ENCODE measurements around the gene MPG. TPM values are rescaled to one million over a fixed set of nuclear protein-coding genes. Genes with fewer than 3 reads are reported as not detected.
"Not testable (repeated sequence)": the region's sequence is repeated elsewhere in the genome, so short reads cannot be mapped to it uniquely, and the experiment has no call there.

MPG gene
- total RNA-seq, 1 donor from 2014 or later: 253 TPM

GRCh38 chr16:112153-112840 is 34.3 kb downstream of the MPG start:
- DNase-seq (ENCODE audit: low read depth, low spot score): no peak

DNA sequence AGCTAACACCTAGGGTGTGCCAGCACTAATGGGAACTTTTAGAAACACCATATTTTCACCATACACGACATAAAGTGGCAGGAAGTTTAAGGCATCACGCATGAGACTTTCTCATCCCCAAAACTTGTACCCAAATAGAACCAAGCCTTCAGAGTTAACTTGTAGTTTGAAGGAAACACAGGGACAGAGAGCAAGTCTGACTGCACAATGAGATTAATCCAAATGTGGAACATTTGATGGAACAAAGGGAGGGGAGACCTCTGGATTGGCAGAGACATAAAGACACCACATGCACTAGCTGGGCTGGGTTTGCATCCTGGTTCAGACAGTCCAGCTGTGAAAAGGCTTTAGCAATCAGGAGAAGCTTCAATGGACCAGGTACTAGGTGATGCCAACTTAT is 36.3 kb downstream of the MPG start:
- DNase-seq (ENCODE audit: low read depth, low spot score): no peak

DNA sequence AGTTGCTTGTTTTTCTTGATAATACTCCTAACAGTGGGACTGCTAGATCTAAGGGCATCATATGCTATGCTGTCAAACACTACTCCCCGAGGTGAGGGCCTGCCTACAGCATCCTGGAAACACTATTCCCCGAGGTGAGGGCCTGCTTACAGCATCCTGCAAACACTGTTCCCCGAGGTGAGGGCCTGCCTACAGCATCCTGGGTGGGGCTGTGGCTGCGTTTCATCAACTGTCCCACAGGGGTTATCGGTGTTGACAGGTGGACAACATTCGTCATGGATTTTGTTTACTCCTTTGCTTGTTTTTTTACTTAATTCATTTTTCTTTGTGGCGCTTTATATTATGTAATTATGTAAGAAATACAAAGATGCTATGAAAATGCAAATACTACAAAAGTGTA is 38.0 kb downstream of the MPG start:
- no peak for DNase-seq (ENCODE audit: low read depth, low spot score)

DNA sequence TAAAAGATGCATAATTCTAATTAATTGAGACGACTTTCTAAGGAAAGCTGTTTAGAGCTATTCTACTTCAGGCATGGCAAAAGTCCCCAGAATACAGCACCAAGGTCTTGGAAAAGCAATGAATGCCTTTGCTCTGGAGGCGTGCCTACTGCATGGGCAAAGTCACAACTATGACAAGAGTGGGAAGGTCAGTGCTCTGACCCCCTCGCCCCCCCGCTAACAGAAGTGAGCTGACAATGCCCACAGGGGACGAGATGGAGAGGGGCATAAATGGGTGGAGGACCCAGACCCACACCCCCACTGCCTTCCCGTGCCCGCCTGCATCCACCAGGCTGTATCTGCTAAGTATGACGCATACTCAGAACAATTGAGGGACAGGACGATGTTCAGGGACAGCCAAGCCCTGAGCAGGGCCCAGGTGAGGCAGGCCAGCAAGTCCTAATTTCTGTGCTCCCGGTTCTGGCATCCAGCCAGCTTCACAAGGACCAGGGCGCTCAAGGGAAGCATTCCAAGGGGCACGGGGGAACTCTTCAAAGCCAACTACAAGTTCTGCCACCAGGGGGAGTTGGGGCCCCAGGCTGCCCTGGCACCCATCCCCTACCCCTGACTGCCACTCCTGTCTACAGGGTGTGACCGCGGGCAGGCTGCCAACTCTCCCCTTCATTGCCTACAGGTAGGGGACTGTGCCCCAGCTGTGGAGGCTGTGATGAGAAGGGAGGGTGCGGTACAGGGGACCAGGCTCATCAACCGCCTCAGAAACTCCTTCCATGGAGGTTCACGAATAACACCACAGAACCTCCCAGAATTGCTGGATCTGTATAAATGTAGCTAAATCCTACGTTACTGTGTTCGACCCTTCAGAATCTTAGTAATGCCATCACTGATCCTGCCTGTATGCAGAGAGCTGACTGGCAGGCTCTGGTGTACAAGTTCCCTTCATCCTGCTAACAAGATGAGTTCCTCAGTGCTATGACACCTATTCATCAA is 39.6 kb downstream of the MPG start:
- no peak for DNase-seq (ENCODE audit: low read depth, low spot score)

GRCh38 chr16:118857-119256 is 40.8 kb downstream of the MPG start:
- no peak for DNase-seq (ENCODE audit: low read depth, low spot score)

- no peak for DNase-seq (ENCODE audit: low read depth, low spot score)
Observed at GRCh38 chr16:119295-119694, 41.3 kb downstream of the MPG start.

- no peak for DNase-seq (ENCODE audit: low read depth, low spot score)
Observed at GRCh38 chr16:119835-120491, 41.9 kb downstream of the MPG start.

DNA sequence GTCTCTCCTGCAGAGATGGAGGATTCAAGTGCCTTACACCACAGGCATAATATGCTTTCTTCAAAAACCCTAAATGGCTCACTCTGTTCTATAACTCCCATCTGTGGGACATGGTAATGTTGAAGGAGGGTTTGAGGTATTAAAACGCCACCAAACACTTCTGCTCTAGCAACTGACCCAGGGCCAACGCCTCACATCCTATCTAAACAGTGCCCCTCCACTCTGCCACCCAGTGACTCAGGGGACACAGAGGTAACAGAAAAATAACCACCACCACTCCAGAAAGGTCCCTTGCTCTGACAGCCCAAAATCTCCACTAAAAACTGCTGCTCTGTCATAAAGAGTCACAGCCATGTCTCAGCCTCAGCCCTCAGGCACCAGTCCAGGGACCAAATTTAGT is 42.7 kb downstream of the MPG start:
- no peak for DNase-seq (ENCODE audit: low read depth, low spot score)

DNA sequence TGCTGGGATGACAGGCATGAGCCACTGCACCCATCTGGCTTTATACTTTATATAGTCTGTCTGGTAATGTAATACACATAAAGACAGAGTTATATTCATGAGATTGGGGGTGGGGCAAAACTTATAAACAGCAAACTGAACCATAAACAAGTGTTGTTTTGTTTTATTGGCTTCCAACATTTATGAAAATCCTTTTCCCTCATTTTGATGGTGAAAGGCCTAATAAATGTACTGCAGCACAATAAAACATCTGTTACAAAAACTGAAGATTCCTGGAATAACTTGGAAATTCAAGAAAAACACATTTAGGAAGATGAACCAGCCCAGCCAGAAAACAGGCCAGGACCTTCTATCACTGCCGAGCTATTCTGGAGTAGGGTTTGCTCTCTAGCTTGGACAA is 44.3 kb downstream of the MPG start:
- no peak for DNase-seq (ENCODE audit: low read depth, low spot score)

GRCh38 chr16:123558-124350 is 45.7 kb downstream of the MPG start:
- not testable (repeated sequence) for DNase-seq (ENCODE audit: low read depth, low spot score)

DNA sequence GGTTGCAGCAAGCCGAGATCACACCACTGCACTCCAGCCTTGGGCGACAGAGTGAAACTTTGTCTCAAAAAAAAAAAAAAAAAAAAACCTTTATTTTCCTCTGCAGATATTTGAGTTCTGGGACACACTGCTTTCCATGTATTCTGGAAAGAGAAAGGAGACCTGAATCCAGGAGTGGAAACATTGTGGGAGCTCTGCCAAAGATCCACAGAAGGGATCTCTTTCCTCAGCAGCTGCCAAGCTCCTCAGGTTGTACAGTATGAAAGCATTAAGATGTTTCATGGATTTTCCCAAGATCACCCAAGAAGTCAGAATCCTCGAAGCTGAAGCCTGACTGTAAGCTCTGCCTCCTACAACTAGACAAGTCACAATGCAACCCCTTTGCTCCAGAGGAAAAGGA is 47.0 kb downstream of the MPG start:
- DNase-seq (ENCODE audit: low read depth, low spot score): no peak

GRCh38 chr16:129075-129474 is 51.0 kb downstream of the MPG start:
- no peak for DNase-seq (ENCODE audit: low read depth, low spot score)

GRCh38 chr16:130533-131173 is 52.6 kb downstream of the MPG start:
- no peak for DNase-seq (ENCODE audit: low read depth, low spot score)

GRCh38 chr16:132120-132519 is 54.1 kb downstream of the MPG start:
- DNase-seq (ENCODE audit: low read depth, low spot score): no peak

GRCh38 chr16:133716-134115 is 55.7 kb downstream of the MPG start:
- DNase-seq (ENCODE audit: low read depth, low spot score): no peak

Other genes with a start within 250 kb of the MPG start
- gene POLR3K, start 24.6 kb upstream of the MPG start, total RNA-seq: 8.4 and 10.2 TPM in 2 replicates
- 29.2 and 40.9 TPM in 2 replicates for gene SNRNP25, start 24.4 kb upstream of the MPG start, total RNA-seq
- gene RHBDF1, start 5.6 kb upstream of the MPG start, total RNA-seq: 24.9 and 26.2 TPM in 2 replicates
- gene NPRL3, start 60.4 kb downstream of the MPG start, total RNA-seq: 6.4 and 6.6 TPM in 2 replicates
- not detected in 2 replicates for gene HBZ, start 74.4 kb downstream of the MPG start, total RNA-seq
- gene HBM, start 87.8 kb downstream of the MPG start, total RNA-seq: not detected in 2 replicates
- not detected in 2 replicates for gene HBA2, start 94.7 kb downstream of the MPG start, total RNA-seq
- gene HBA1, start 98.5 kb downstream of the MPG start, total RNA-seq: not detected in 2 replicates
- gene HBQ1, start 102.2 kb downstream of the MPG start, total RNA-seq: 0.21 and 1.5 TPM in 2 replicates
- gene LUC7L, start 151.2 kb downstream of the MPG start, total RNA-seq: 32.0 and 57.0 TPM in 2 replicates
- 49.5 and 54.3 TPM in 2 replicates for gene FAM234A, start 156.6 kb downstream of the MPG start, total RNA-seq
- gene RGS11, start 197.7 kb downstream of the MPG start, total RNA-seq: 2.7 and 4.6 TPM in 2 replicates
- gene ARHGDIG, start 202.4 kb downstream of the MPG start, total RNA-seq: 1.5 and 12.3 TPM in 2 replicates
- gene PDIA2, start 204.9 kb downstream of the MPG start, total RNA-seq: 0.14 and 0.92 TPM in 2 replicates